C1 segment of cervical spinal cord (tissue), 14 donors: ENCODE data around the gene POLR3K.
A peak's percentile ranks its signal among the peaks of the same experiment; 100 is the strongest.

Experiments used
- DNase-seq, 14 donors: peaks; one replicate each; lab custom pipeline; 2025; lab: John Stamatoyannopoulos, UW

POLR3K gene

GRCh38 chr16:53346-54236 lies at the start of gene POLR3K, which contains the start of gene SNRNP25:
Gene POLR3K, minus strand, starts transcription at chr16:53608. Its CDS starts 22 bp downstream, at chr16:53586.
Gene SNRNP25, plus strand, starts transcription at chr16:53828. Its CDS starts 189 bp downstream, at chr16:54017.
- DNase-seq = peak; percentile 79 to 99 (median 98)

- DNase-seq = peak in 8 of 14 donors; percentile 35 to 66 (median 59)
Observed at GRCh38 chr16:102060-102855, 48.9 kb upstream of the POLR3K start.

GRCh38 chr16:101586-101985 lies 48.2 kb upstream of the POLR3K start:
- DNase-seq = no peak

GRCh38 chr16:100989-101388 lies 47.6 kb upstream of the POLR3K start:
- no peak for DNase-seq

GRCh38 chr16:97822-98221 lies 44.4 kb upstream of the POLR3K start:
- DNase-seq = no peak

- peak in 12 of 14 donors; percentile 47 to 87 (median 74) for DNase-seq
Observed at GRCh38 chr16:96935-97381, 43.5 kb upstream of the POLR3K start.

- no peak for DNase-seq
Observed at GRCh38 chr16:94918-95265, 41.5 kb upstream of the POLR3K start.

GRCh38 chr16:92431-93339 lies 39.3 kb upstream of the POLR3K start:
- DNase-seq = no peak

- DNase-seq = peak in 11 of 14 donors; percentile 20 to 73 (median 53)
Observed at GRCh38 chr16:91484-91883, 38.1 kb upstream of the POLR3K start.

- no peak for DNase-seq
Observed at GRCh38 chr16:89391-90302, 36.2 kb upstream of the POLR3K start.

GRCh38 chr16:88613-89012 lies 35.2 kb upstream of the POLR3K start:
- DNase-seq = no peak

- no peak for DNase-seq
Observed at GRCh38 chr16:86483-86952, 33.1 kb upstream of the POLR3K start.

GRCh38 chr16:85865-86264 lies 32.5 kb upstream of the POLR3K start:
- DNase-seq = peak in 1 of 14 donors; percentile 69

- no peak for DNase-seq
Observed at GRCh38 chr16:85407-85782, 32.0 kb upstream of the POLR3K start.

- DNase-seq = peak in 2 of 14 donors; percentile 52 to 72
Observed at GRCh38 chr16:84718-85406, 31.5 kb upstream of the POLR3K start.

GRCh38 chr16:83781-84615 lies 30.6 kb upstream of the POLR3K start:
- DNase-seq = no peak

GRCh38 chr16:83060-83603 lies 29.7 kb upstream of the POLR3K start:
- DNase-seq = no peak
